ENCODE results near the gene CD300LG. TPM values are rescaled to one million over a fixed set of nuclear protein-coding genes. Genes with fewer than 3 reads are reported as not detected.

CD300LG gene
- polyA plus RNA-seq, 1 donor (not counting 4 experiments of a cell fraction or from before 2014, with no cell fraction given) = not detected

GRCh38 chr17:43839670-43840108 lies 7.3 kb upstream of the CD300LG start:
- Histone ChIP-seq H3K79me2 (ENCODE audit: control insufficient read depth, insufficient read depth, low read length) (no peaks in the 10 kb centered on the region), H3K9ac (ENCODE audit: control insufficient read depth, extremely low read depth, insufficient read depth, low read length) (no peak overlapping the region), H3K4me2 (ENCODE audit: control insufficient read depth, extremely low read depth, insufficient read depth, low read depth, low read length) (peak overlapping the region; percentile 49), H4K20me1 (ENCODE audit: control insufficient read depth, extremely low read depth, insufficient read depth, low read length) (no peaks in the 10 kb centered on the region), H3K4me1 (ENCODE audit: control insufficient read depth, extremely low read depth, insufficient read depth, low read length) (peaks cover 24% of the 10 kb centered on the region), H3K27me3 (ENCODE audit: control insufficient read depth, extremely low read depth, insufficient read depth, low read length) (no peaks in the 10 kb centered on the region), H3K9me3 (ENCODE audit: control insufficient read depth, low read depth, low read length) (no peaks in the 10 kb centered on the region), H3K27ac (ENCODE audit: control insufficient read depth, insufficient read depth, low read length) (no peak overlapping the region), H2AFZ (ENCODE audit: control insufficient read depth, low read length) (no peak overlapping the region), H3K9me1 (ENCODE audit: control insufficient read depth, extremely low read depth, insufficient read depth, low read length) (no peaks in the 10 kb centered on the region), H3K36me3 (ENCODE audit: control insufficient read depth in 2 of 2, extremely low read depth in 1 of 2, insufficient read depth in 2 of 2, low read length in 2 of 2) (no peaks in the 10 kb centered on the region), H3K4me3 (ENCODE audit: control insufficient read depth in 2 of 3, extremely low read depth in 1 of 3, insufficient read depth in 2 of 3, low read depth in 1 of 3, low read length in 3 of 3) (no peak overlapping the region)
- TF ChIP-seq EZH2 (IDR thresholded peaks at IDR 0.05; ENCODE audit: low read length) (no peak), CTCF (optimal IDR thresholded peaks at IDR 0.05 in 1 of 3, IDR thresholded peaks at IDR 0.05 in 1 of 3, conservative IDR thresholded peaks at IDR 0.05 in 1 of 3; ENCODE audit: extremely low read depth in 1 of 3, insufficient read depth in 2 of 3, low read length in 3 of 3) (no peak)
- FAIRE-seq (peak; percentile 34), DNase-seq (ENCODE audit: low read depth, low spot score) (no peak)
- dilution Hi-C loops (cut with MboI; ENCODE audit: extremely low pct_ligation_motif_present, low sequenced_read_pairs) = no loop called here

- Histone ChIP-seq H3K4me2 (ENCODE audit: control insufficient read depth, extremely low read depth, insufficient read depth, low read depth, low read length) (peak overlapping the region; percentile 34), H3K79me2 (ENCODE audit: control insufficient read depth, insufficient read depth, low read length) (no peaks in the 10 kb centered on the region), H4K20me1 (ENCODE audit: control insufficient read depth, extremely low read depth, insufficient read depth, low read length) (no peaks in the 10 kb centered on the region), H3K36me3 (ENCODE audit: control insufficient read depth in 2 of 2, extremely low read depth in 1 of 2, insufficient read depth in 2 of 2, low read length in 2 of 2) (no peaks in the 10 kb centered on the region), H3K4me3 (ENCODE audit: control insufficient read depth in 2 of 3, extremely low read depth in 1 of 3, insufficient read depth in 2 of 3, low read depth in 1 of 3, low read length in 3 of 3) (no peak overlapping the region), H2AFZ (ENCODE audit: control insufficient read depth, low read length) (no peak overlapping the region), H3K4me1 (ENCODE audit: control insufficient read depth, extremely low read depth, insufficient read depth, low read length) (peaks cover 24% of the 10 kb centered on the region), H3K9me1 (ENCODE audit: control insufficient read depth, extremely low read depth, insufficient read depth, low read length) (no peaks in the 10 kb centered on the region), H3K27ac (ENCODE audit: control insufficient read depth, insufficient read depth, low read length) (no peak overlapping the region), H3K9ac (ENCODE audit: control insufficient read depth, extremely low read depth, insufficient read depth, low read length) (no peak overlapping the region), H3K9me3 (ENCODE audit: control insufficient read depth, low read depth, low read length) (no peaks in the 10 kb centered on the region), H3K27me3 (ENCODE audit: control insufficient read depth, extremely low read depth, insufficient read depth, low read length) (no peaks in the 10 kb centered on the region)
- FAIRE-seq (no peak), DNase-seq (ENCODE audit: low read depth, low spot score) (no peak)
- dilution Hi-C loops (cut with MboI; ENCODE audit: extremely low pct_ligation_motif_present, low sequenced_read_pairs) = no loop called here
- TF ChIP-seq CTCF (optimal IDR thresholded peaks at IDR 0.05 in 1 of 3, IDR thresholded peaks at IDR 0.05 in 1 of 3, conservative IDR thresholded peaks at IDR 0.05 in 1 of 3; ENCODE audit: extremely low read depth in 1 of 3, insufficient read depth in 2 of 3, low read length in 3 of 3) (peak in 2 of 3 experiments; percentile 42 to 55), EZH2 (IDR thresholded peaks at IDR 0.05; ENCODE audit: low read length) (no peak)
These were observed 6.2 kb upstream of the CD300LG start for GRCh38 chr17:43840814-43841213.
